Right lung (tissue), 5 donors: ENCODE data around the gene HEY2. TPM values are rescaled to one million over a fixed set of nuclear protein-coding genes. Genes with fewer than 3 reads are reported as not detected.
"Not testable (repeated sequence)": the region's sequence is repeated elsewhere in the genome, so short reads cannot be mapped to it uniquely, and the experiment has no call there.

Experiments used
- DNase-seq, 2 donors: peaks; one replicate each; pipeline ENCODE4 v3.0.0-alpha.2; 2013
- polyA plus RNA-seq, 5 donors: library from polyadenylated mRNA; unstranded; fragments of 120-200 nt; gene quantifications; one replicate each; pipeline versions ENCODE4 v1.2.1 to v1.2.3, GENCODE V29; 2013; ENCODE audit warnings: inconsistent platforms in 1 of 5, low replicate concordance in 1 of 5; ENCODE audit not compliant: insufficient read length in 5 of 5, insufficient read depth in 1 of 5

The HEY2 gene
- polyA plus RNA-seq, 5 donors = 0.94 to 2.2 (median 1.3) TPM

- no peak for DNase-seq
Observed at GRCh38 chr6:125765944-125766343, 16.5 kb downstream of the HEY2 start.

GRCh38 chr6:125766641-125767040 lies 17.2 kb downstream of the HEY2 start:
- DNase-seq = no peak

GRCh38 chr6:125769147-125769783 lies 19.8 kb downstream of the HEY2 start:
- DNase-seq = no peak

GRCh38 chr6:125773387-125774341 lies 24.2 kb downstream of the HEY2 start:
- DNase-seq = no peak

GRCh38 chr6:125776107-125776826 lies 26.8 kb downstream of the HEY2 start:
- not testable (repeated sequence) for DNase-seq

- peak; percentile 89 to 94 for DNase-seq
Observed at GRCh38 chr6:125779924-125780539, 30.6 kb downstream of the HEY2 start.

GRCh38 chr6:125780540-125781313 lies 31.3 kb downstream of the HEY2 start:
- peak; percentile 71 to 78 for DNase-seq

GRCh38 chr6:125781314-125781868 lies 32.0 kb downstream of the HEY2 start:
- DNase-seq = peak in 1 of 2 donors; percentile 9

GRCh38 chr6:125784365-125784764 lies 34.9 kb downstream of the HEY2 start:
- DNase-seq = no peak

GRCh38 chr6:125787791-125788190 lies 38.4 kb downstream of the HEY2 start:
- DNase-seq = no peak

GRCh38 chr6:125789167-125789566 lies 39.7 kb downstream of the HEY2 start:
- no peak for DNase-seq

GRCh38 chr6:125789576-125790357 lies 40.3 kb downstream of the HEY2 start:
- DNase-seq = peak in 1 of 2 donors; percentile 69

GRCh38 chr6:125790358-125791150 lies 41.1 kb downstream of the HEY2 start, which contains the start of gene NCOA7:
Gene NCOA7 (plus strand): TSS chr6:125790960. CDS start chr6:125815355, 24,395 bp downstream.
- DNase-seq = peak; percentile 86 to 87

- DNase-seq = peak; percentile 30 to 33
Observed at GRCh38 chr6:125791151-125791819, 41.9 kb downstream of the HEY2 start.

- no peak for DNase-seq
Observed at GRCh38 chr6:125791820-125792165, 42.4 kb downstream of the HEY2 start.

GRCh38 chr6:125792172-125792571 lies 42.7 kb downstream of the HEY2 start:
- no peak for DNase-seq

GRCh38 chr6:125792680-125793079 lies 43.2 kb downstream of the HEY2 start:
- DNase-seq = no peak

GRCh38 chr6:125793280-125793679 lies 43.8 kb downstream of the HEY2 start:
- no peak for DNase-seq
